SU-DHL-6 (cell line): Measurements from ENCODE around the gene DNASE1L1.
A peak's percentile ranks its signal among the peaks of the same experiment; 100 is the strongest.

Experiments used
- H2AFZ ChIP-seq: fragments of 200-600 bp; sonication (generic); 2 replicates; pipeline ENCODE4 v1.6.1; 2014; ENCODE audit warnings: low read depth, mild to moderate bottlenecking, moderate library complexity, mixed read lengths, antibody characterized with exemption, low read length; ENCODE audit not compliant: severe bottlenecking
- H3F3A ChIP-seq: fragments of 200-600 bp; shearing (Covaris generic); 2 replicates; pipeline ENCODE4 v1.6.0; 2016; ENCODE audit warnings: antibody characterized with exemption, mild to moderate bottlenecking; ENCODE audit not compliant: insufficient read depth
- H3K27ac ChIP-seq: fragments of 200-600 bp; sonication (generic); 2 replicates; pipeline ENCODE4 v1.5.1; 2016; ENCODE audit warnings: low read depth, mild to moderate bottlenecking, low read length, moderate library complexity, mixed read lengths
- H3K27me3 ChIP-seq: fragments of 200-600 bp; sonication (generic), shearing (Covaris generic); 2 replicates; pipeline ENCODE4 v1.6.0; 2014; ENCODE audit warnings: mild to moderate bottlenecking, low read length
- H3K36me3 ChIP-seq: fragments of 200-600 bp; sonication (generic); 2 replicates; pipeline ENCODE4 v1.6.1; 2014; ENCODE audit warnings: mild to moderate bottlenecking, low read length, mixed read lengths
- H3K4me2 ChIP-seq: fragments of 300-600, 200-600 bp; shearing (Covaris generic), sonication (generic); 2 replicates; pipeline ENCODE4 v1.6.0; 2014; ENCODE audit warnings: low read length, low read depth, mild to moderate bottlenecking; ENCODE audit not compliant: poor library complexity, severe bottlenecking
- H3K4me3 ChIP-seq: fragments of 200-600 bp; sonication (generic); 2 replicates; pipeline ENCODE4 v1.5.1; 2014; ENCODE audit warnings: antibody characterized with exemption, low read length, mild to moderate bottlenecking, mixed read lengths; ENCODE audit not compliant: insufficient read depth, poor library complexity, severe bottlenecking
- H3K79me2 ChIP-seq: fragments of 200-600 bp; sonication (generic); 2 replicates; pipeline ENCODE4 v1.6.1; 2014; ENCODE audit warnings: mild to moderate bottlenecking, low read length, moderate library complexity; ENCODE audit not compliant: insufficient read depth
- H3K9ac ChIP-seq: fragments of 200-600 bp; sonication (generic); 2 replicates; pipeline ENCODE4 v1.7.0; 2014; ENCODE audit warnings: mild to moderate bottlenecking, low read length
- H3K9me2 ChIP-seq: fragments of 200-600 bp; sonication (generic); replicated peaks from 2 replicates; pipeline ENCODE4 v1.6.1; 2014; ENCODE audit warnings: low read length; ENCODE audit not compliant: insufficient read depth
- H3K9me3 ChIP-seq: fragments of 200-600 bp; sonication (generic); 2 replicates; pipeline ENCODE4 v1.6.1; 2014; ENCODE audit warnings: low read length, mixed read lengths; ENCODE audit not compliant: insufficient read depth
- H4K20me1 ChIP-seq: fragments of 200-600 bp; sonication (generic); 2 replicates; pipeline ENCODE4 v1.6.1; 2014; ENCODE audit warnings: low read depth, mild to moderate bottlenecking, antibody characterized with exemption, low read length, moderate library complexity, mixed read lengths
- EZH2phosphoT487 ChIP-seq: fragments of 200-600 bp; sonication (generic), shearing (Covaris generic); conservative IDR thresholded peaks from 2 replicates; pipeline ENCODE4 v1.6.1; 2018; ENCODE audit warnings: mild to moderate bottlenecking, antibody characterized with exemption, low read length, moderate library complexity, mixed read lengths
- TF ChIP-seq, protein P1 (sequence below): fragments of 200-600 bp; sonication (generic); IDR thresholded peaks from one replicate; pipeline ENCODE4 v1.5.1; 2017; ENCODE audit warnings: antibody characterized with exemption, mild to moderate bottlenecking, low read length, moderate library complexity; ENCODE audit not compliant: insufficient read depth, poor library complexity, severe bottlenecking

The DNASE1L1 gene

DNA sequence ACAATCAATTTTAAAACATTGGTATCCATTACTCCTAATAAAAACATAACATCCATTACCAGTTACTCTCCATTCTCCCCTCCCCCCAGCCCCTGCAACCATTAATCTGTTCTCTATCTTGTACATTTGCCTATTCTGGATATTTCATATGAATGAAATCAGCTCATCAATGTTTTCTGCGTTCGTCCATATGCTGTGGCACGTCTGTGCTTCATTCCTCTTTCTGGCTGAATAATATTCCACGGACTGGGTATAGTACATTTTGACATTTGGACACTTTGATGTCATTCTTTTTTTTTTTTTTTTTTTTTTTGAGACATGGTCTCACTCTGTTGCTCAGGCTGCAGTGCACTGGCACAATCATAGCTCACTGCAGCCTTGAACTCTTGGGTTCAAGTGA lies 5.2 kb downstream of the DNASE1L1 start:
- Histone ChIP-seq H3K36me3 (peaks cover 11% of the 10 kb centered on the region), H3K4me2 (no peak overlapping the region), H3K79me2 (peaks cover 6% of the 10 kb centered on the region; the same call in 1 of the 2 replicates), H3K9me3 (no peaks in the 10 kb centered on the region), H3K9me2 (no peaks in the 10 kb centered on the region), H2AFZ (no peak overlapping the region), H3K27ac (no peak overlapping the region), H4K20me1 (no peaks in the 10 kb centered on the region; the same call in 1 of the 2 replicates), H3K9ac (no peak overlapping the region), H3F3A (peaks cover 39% of the 10 kb centered on the region), H3K4me3 (no peak overlapping the region), H3K27me3 (no peaks in the 10 kb centered on the region)
- TF ChIP-seq, protein P1, sequence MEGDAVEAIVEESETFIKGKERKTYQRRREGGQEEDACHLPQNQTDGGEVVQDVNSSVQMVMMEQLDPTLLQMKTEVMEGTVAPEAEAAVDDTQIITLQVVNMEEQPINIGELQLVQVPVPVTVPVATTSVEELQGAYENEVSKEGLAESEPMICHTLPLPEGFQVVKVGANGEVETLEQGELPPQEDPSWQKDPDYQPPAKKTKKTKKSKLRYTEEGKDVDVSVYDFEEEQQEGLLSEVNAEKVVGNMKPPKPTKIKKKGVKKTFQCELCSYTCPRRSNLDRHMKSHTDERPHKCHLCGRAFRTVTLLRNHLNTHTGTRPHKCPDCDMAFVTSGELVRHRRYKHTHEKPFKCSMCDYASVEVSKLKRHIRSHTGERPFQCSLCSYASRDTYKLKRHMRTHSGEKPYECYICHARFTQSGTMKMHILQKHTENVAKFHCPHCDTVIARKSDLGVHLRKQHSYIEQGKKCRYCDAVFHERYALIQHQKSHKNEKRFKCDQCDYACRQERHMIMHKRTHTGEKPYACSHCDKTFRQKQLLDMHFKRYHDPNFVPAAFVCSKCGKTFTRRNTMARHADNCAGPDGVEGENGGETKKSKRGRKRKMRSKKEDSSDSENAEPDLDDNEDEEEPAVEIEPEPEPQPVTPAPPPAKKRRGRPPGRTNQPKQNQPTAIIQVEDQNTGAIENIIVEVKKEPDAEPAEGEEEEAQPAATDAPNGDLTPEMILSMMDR = no peak
- no peak for TF ChIP-seq EZH2phosphoT487

DNA sequence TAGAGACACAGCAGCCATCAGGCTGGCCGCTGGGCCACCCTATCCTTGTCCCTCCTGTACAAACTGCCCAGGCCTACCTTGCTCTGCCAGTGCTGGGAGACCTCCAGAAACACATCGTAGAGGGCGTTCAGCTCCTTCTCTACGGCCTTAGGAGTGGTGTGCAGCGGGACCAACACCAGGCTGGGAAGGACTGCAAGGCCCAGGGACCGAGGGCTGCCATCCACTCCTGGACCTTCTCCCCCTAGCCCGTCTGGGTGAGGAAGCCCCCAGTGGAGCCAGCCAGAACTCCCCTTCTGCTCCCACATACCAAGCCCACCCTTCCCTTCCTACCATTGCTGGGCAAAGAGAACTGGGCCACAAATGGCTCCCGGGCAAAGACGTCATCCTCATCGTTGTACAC lies 5.9 kb downstream of the DNASE1L1 start:
- Histone ChIP-seq H3K4me3 (no peak overlapping the region), H3K9ac (no peak overlapping the region), H3K9me2 (no peaks in the 10 kb centered on the region), H3K4me2 (no peak overlapping the region), H2AFZ (no peak overlapping the region), H3F3A (peaks cover 45% of the 10 kb centered on the region), H4K20me1 (no peaks in the 10 kb centered on the region; the same call in 1 of the 2 replicates), H3K9me3 (no peaks in the 10 kb centered on the region), H3K27me3 (no peaks in the 10 kb centered on the region), H3K79me2 (peaks cover 10% of the 10 kb centered on the region; the same call in 1 of the 2 replicates), H3K36me3 (peaks cover 12% of the 10 kb centered on the region), H3K27ac (no peak overlapping the region)
- no peak for TF ChIP-seq EZH2phosphoT487
- TF ChIP-seq, protein P1 = no peak

DNA sequence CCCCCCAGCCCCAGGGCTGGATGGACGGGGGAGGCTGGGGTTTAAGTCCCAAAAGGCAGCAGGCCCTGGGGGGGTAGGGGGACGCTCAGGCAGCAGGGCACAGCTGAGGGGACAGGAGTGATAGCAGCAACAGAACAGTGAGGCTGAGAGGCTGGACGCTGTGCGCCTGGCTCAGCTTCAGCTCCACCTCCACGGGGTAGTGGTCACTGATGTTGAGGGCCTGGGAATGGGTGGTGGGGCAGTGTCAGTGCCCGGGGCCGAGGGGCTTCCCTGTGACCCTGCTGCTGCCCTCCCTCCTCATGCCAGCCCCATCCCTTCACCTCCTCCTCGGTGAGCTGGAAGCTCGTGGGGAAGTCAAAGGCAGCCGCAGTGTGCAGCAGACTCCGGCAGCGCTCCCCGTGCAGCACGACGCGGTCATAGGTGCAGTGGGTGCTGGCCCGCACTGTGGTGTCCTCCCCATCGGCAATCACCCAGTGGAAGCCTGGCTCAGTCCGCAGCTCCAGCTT lies 6.4 kb downstream of the DNASE1L1 start:
- Histone ChIP-seq H3K4me3 (no peak overlapping the region), H3K27ac (peak overlapping the region; percentile 43; the same call in 1 of the 2 replicates), H3K9me2 (no peaks in the 10 kb centered on the region), H3F3A (peaks cover 45% of the 10 kb centered on the region), H3K9me3 (no peaks in the 10 kb centered on the region), H3K9ac (no peak overlapping the region), H2AFZ (no peak overlapping the region), H3K36me3 (peaks cover 12% of the 10 kb centered on the region), H4K20me1 (no peaks in the 10 kb centered on the region; the same call in 1 of the 2 replicates), H3K79me2 (peaks cover 10% of the 10 kb centered on the region; the same call in 1 of the 2 replicates), H3K4me2 (no peak overlapping the region), H3K27me3 (no peaks in the 10 kb centered on the region)
- TF ChIP-seq EZH2phosphoT487 = no peak
- TF ChIP-seq, protein P1 = no peak
